Stromal cell of bone marrow (primary cell): Measurements from ENCODE around the gene STK31.
A peak's percentile ranks its signal among the peaks of the same experiment; 100 is the strongest.
"Not testable (repeated sequence)": the region's sequence is repeated elsewhere in the genome, so short reads cannot be mapped to it uniquely, and the experiment has no call there.

Source experiments
- DNase-seq: peaks from one replicate; pipeline ENCODE4 v3.0.0-alpha.2; 2012; ENCODE audit warnings: low read depth

STK31 gene, protein sequence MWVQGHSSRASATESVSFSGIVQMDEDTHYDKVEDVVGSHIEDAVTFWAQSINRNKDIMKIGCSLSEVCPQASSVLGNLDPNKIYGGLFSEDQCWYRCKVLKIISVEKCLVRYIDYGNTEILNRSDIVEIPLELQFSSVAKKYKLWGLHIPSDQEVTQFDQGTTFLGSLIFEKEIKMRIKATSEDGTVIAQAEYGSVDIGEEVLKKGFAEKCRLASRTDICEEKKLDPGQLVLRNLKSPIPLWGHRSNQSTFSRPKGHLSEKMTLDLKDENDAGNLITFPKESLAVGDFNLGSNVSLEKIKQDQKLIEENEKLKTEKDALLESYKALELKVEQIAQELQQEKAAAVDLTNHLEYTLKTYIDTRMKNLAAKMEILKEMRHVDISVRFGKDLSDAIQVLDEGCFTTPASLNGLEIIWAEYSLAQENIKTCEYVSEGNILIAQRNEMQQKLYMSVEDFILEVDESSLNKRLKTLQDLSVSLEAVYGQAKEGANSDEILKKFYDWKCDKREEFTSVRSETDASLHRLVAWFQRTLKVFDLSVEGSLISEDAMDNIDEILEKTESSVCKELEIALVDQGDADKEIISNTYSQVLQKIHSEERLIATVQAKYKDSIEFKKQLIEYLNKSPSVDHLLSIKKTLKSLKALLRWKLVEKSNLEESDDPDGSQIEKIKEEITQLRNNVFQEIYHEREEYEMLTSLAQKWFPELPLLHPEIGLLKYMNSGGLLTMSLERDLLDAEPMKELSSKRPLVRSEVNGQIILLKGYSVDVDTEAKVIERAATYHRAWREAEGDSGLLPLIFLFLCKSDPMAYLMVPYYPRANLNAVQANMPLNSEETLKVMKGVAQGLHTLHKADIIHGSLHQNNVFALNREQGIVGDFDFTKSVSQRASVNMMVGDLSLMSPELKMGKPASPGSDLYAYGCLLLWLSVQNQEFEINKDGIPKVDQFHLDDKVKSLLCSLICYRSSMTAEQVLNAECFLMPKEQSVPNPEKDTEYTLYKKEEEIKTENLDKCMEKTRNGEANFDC

DNA sequence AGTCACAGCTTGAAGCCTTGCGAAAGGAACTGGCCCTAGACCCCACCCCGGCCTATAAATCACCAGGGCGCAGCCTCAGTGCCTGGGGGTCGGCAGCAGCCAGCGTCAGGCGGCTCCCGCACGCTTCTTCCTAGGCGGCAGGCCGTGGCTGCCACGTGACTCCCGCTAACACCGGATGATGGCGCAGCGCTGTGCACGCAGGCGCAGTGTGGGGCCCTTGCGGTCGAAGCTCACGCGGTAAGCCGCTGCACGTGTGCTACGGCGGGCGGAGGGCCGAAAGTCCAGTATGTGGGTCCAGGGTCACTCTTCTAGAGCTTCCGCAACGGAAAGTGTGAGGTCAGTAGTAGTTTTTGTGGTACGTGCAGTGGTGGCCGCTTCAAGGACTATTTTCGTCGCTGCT, at the start of gene STK31:
Gene STK31, plus strand, starts transcription at position 220 of the 400 bp plus-strand sequence. Its CDS starts 67 bp downstream, at position 287.
- DNase-seq: no peak

DNA sequence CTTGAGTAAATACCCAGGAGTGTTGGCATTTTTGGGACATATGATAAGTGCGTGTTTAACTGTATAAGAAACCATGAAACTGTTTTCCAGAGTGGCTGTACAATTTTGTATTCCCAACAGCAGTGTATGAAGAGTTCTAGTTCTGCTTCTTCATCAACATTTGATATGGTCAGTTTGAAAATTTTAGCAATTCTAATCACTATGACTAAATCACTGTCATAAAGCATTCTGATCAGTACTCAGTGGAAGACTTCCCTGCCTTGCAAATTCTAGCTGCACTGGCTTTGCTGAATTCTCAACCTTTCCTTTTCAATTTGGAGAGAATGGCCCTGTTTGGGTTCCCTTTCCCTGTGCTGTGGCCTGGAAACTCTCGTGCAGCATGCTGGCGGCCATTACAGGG, 48.6 kb upstream of the STK31 start:
- DNase-seq: no peak

DNA sequence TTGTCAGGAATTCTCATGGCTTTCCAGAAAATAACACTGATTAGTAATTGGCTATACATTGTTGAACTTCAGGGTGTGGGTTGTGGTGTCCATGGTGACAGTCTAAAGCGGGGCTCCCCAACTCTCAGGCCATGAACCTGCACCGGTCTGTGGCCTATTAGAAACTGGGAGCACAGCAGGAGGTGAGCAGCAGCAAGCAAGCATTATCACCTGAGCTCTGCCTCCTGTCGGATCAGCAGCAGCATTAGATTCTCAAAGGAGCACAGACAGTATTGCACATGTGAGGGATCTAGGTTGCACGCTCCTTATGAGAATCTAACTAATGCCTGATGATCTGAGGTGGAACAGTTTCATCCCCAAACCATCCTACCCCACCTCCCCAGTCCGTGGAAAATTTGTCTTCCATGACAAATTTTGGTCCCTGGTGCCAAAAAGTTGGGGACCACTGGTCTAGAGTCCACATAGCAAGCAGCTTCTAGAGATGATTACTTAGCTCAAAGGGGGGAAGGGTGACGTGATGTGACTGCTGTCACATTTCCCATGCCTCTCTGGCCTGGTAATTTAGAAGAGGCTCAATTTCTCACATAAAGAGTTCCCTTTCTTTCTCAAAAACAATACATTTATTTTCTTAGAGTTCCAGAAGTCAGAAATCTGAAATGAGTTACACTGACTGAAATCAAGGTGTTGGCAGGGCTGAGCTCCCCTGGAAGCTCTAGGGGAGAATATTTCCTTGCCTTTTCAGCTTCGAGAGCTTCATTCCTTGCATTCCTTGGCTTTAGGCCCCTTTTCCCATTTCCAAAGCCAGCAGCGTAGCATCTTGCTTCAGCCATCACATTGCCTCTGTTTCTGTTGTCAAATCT, 47.7 kb upstream of the STK31 start:
- DNase-seq: no peak

DNA sequence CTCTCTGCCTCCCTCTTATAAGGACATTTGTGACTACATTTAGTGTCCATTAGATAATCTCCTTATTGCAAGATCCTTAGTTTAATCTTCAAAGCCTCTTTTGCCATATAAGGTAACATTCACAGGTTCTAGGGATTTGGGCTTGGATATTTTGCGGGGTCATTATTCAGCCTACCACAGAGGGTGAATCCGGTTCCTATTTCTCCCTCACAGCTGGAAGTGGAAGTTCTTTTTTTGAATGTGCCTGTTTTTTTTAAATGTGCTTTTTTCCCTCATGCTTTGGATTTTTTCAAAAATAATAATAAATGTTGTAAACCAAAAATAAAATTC, 47.1 kb upstream of the STK31 start:
- DNase-seq: no peak

DNA sequence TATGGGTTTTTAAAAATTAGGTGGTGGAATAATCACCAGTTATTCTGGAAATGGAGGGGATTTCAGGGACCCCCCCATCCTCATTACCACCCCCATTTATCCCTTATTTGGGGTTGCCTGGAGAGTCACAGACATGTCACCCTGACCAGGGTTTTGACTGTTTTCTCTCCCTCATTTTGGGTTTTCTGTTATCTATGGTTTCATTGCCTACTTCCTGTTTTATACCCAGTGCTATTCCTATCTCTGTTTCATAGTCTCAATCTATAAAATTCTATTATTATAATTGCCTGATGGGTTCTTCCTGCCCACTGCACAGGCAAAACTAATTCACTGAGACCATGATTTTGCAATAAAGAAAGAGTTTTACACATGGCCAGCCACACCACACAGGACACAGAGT, 45.9 kb upstream of the STK31 start:
- DNase-seq: no peak

DNA sequence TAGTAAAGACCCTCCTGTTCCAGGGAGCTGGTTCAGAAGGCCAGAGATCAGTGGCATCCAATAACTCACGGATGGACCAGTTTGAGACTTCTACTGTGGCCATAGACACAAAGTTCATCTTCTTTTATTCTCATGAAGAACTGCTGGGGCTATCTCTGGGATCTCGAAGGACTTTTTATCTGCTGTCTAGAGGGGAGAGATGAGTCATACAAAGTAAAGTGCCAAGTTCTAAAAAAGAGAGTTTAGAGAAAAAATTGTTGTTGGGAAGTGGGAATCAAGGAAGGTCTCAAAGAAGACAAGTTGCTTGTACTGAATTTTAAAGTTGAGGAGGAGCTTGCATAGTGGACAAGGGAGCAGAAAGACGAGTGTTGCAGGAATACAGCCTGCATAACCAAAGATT, 38.0 kb upstream of the STK31 start:
- DNase-seq: no peak

DNA sequence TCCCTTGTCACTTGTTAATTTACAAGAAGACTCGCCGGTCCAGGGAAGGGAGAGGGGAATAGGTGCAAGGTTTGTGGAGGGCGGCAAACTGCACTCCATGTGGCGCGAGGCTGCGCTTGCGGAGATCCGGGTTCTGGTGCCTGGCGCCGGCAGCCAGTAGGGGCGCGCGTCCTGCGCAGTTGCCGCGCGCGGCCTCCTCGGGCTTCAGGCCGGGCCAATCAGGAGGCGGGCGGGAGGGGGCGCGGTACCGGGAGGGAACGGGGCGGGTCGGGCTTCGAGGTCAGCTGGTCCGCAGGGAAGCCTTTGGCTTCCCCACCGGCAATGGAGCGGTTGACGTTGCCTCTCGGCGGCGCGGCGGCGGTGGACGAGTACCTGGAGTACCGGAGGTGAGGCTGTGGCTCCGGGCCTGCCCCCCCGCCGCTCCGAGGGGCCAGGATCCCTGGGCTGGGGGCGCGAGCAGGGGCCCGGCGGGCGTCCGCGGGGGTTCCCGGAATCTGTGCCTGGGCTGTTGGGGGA, 30.1 kb upstream of the STK31 start, which contains the start of gene FAM221A:
Gene FAM221A, plus strand, starts transcription at position 302 of the 516 bp plus-strand sequence. Its CDS starts 20 bp downstream, at position 322.
- DNase-seq: peak; percentile 38

DNA sequence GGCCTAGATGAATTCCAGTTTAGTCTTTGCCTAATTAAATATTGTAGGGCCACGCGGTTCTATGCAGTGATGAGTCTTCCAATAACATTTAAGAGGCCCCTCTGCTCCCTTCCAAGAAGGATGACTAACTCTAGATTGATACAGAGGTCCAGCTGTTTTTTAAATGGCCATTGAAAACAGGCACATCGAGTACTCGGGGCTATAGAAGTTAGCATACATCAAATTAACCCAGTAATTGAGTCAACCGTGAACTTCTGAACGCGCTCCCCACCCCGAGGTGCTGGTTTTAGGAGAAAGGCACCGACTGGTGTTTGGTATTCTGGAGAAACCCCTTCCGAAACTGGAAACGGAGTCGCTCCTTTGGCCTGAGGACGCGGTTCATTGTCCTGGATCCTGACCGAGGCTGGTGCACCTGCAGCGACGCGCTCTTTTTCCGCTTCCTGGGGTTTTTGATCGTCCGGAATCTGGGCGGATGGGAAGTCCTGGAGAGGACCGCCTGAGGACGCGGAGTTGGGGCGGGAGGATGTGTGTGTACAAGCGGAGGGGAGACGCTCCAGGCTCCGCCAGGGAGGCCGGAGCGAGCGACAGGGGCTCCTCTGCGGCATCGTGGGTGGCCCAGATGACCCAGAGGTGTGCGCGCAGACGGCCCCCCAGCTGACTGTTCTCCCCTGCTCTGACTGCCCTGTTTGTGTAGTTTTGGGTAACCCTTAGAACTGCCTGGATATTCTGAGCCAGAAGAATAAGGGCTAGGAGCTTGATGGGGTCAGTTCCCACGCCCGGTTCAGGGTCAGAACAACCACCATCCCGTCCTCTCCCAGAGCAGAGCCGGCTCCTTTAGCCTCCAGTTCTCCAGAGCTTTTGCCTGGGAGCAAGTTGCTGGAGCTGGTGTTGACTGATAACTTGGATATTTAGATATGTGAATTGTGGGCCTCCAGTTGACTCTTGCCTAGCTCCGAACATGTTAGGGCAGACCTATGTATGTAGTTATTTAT, 29.3 kb upstream of the STK31 start:
- DNase-seq: peak; percentile 23

DNA sequence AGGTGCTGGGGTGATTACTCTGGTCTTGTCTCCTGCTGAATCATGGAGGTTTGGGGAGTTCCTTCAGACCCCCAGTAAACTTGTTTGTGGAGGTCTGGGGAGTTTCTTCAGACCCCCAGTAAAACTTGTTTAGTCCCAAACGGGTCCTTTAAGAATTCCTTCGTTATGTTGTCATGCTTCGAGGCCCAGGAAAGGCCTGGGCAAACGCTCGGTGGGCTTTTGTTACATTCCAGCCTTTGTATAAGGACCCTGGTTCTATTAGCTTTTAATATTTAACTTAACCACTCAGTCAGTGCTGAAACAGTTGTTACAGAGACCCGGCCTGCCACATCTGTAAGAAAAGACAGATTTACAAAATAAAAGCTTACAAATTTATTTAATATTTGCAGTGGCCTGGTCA, 26.0 kb upstream of the STK31 start:
- not testable (repeated sequence) for DNase-seq

DNA sequence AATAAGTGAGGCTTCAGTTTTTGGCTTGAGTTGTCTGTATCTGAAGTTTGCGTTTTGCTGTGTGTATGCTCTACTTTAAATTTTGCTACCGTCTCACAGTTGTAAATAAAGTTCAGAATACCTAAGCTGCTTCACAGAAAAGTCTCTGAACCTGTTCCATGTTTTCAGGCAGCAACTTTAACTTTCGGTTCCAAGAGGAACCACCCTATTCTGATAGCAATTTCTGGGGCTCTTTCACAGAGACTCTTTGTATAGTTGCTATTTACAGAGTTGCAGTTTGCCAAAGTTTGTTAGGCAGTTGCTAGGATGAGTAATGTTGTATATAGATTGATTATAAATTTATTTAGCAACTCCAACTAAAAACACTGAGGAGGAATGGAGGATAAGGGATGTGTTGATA, 24.3 kb upstream of the STK31 start:
- DNase-seq: peak; percentile 2

DNA sequence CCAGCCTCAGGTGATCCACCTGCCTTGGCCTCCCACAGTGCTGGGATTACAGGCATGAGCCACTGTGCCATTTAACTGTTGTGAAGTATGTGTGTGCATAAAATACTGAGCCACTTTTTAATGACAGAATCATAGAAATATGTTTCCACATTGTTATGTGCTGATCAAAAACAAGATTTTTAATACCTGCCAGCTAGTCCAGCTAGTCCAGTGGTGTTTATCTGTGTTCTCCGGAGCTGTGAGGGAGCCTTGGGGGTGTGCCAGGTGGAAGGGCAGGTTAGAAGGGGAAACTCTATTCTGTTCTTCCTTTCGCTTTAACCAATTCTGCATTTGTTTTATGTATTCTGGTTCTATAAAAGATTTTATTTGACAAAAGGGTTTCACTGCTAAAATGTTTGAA, 23.0 kb upstream of the STK31 start:
- no peak for DNase-seq

DNA sequence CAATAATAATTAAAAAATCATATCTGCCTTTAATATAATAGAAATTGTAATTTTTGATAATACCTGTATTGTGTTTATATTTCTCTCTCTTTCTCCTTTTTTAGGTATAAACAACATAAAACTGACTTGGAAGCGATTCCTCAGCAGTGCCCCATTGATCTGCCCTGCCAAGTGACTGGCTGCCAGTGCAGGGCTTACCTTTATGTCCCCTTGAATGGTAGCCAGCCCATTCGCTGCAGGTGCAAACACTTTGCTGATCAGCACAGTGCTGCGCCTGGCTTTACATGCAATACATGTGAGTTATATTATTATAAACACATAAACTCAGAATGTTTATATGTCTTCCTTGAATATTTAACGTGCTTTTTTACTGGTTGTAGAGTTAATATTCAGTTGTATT, 20.9 kb upstream of the STK31 start:
- DNase-seq: no peak

DNA sequence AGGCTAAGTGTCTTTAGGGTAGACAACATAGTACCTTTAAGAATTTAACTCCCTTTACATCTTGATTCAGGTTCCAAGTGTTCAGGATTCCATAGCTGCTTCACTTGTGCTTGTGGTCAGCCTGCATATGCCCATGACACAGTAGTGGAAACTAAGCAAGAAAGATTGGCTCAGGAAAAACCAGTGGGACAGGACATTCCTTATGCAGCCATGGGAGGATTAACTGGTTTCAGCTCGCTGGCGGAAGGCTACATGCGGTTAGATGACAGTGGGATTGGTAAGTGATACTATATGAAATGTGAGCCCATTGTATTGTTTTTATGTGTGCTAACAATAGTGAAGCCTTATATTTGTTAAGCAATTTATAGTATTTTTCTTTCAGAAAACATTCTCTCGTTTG, 18.7 kb upstream of the STK31 start:
- DNase-seq: peak; percentile 28

DNA sequence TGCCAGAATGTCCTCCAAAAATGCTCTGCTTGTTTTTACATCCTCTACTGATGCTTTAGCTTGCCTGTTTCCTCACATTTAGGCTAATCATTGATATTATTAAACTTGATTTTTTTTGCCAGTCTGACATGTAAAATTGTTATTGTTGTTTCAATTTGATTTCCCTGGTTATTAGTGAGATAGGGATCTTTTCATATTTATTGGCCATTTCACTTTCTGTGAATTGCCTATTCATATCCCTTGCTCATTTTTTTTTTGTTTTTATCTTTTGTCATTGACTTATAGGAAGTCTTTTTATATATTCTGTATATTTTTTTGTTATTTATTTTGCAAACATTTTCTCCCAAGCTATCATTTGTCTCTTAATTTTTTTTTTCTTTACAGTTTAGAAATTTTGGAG, 16.8 kb upstream of the STK31 start:
- DNase-seq: no peak

DNA sequence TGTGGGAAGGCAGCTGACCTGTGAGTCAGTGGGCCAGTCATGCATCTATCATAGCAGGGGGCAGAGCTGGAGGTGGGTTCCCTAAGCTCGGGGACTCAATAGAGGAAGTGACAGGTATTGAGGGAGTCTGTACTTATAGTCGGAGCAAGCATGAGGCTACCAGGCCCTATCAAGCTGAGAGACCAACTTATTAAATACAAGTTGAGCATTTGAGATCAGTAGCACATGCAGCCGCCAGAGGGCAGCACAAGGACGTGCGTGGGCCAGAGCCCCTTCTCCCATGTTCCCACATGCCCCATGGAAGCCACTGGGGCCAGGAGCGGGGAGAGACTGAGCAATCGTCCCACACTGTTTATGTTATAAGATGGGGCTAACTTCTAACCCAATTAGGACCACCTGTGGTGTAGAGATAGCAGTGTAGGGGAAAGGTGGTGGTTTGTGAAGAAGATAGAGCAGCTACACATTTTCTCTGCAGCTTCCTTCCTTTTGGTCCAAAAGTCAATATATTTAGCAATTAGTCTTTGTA, 13.0 kb upstream of the STK31 start:
- DNase-seq: peak; percentile 2

DNA sequence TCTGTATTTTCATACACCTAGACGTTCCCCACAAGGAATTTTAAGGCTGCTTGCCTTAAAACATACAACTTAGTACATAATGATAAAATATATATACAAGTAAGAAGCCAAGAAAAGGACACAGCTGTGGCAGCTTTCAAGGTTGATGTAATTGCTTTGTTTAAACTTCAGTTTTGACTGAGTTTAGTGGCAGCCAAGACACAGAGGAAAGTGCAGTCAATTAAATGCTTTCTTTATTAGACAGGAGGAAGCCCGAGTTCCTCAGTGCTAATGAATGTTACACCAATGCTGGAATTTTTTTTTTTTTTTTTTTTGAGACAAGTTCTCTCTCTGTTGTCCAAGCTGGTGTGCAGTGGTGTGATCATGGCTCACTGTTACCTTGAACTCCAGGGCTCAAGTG, 11.2 kb upstream of the STK31 start:
- no peak for DNase-seq

DNA sequence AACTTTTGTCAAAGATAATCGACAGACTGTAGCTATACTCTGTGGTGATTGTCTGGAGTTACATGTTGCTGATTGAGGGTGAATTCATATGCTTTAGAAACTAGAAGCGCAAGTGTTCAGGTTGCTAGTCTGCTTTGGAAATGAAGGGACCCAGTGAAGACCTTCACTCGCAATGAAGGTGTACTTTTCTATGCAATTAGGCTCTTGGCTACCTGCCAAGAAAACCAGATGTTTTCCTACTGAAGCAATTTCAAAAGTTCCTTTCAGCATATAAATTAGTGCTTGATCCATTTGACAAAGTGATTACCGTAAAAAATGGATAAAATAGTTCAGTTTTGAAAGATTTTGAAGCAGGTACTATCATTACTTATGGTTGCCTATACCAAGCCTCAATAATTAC, 10.0 kb upstream of the STK31 start:
- DNase-seq: no peak

DNA sequence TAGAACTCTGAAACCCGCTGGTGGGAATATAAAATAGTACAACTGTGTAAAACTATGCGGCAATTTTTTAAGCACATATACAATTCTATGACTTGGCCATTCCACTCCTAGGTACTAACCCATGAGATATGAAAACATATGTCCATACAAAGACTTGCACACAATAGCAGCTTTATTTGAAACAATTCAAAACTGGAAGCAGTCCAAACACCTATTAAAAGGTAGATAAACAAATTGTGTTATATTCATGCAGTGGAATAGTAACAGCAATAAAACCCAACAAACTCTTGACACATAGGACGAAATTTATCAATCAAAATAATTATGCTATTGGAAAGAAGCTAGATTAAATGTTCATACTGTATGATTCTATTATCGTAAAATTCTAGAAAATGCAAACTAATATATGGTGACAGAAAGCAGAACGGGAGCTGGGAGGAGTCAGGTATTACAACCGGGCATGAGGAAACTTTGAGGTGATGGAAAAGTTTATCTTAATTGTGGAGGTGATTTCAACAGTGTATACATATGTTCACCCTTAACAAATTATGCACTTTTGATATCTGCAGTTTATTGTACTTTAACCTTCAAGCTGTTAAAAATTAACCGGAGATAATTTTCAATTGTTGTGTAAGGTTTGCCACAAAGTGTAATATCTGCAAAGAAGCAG, 803 bp upstream of the STK31 start:
- DNase-seq: no peak
